Endothelial cell of umbilical vein (primary cell): ENCODE results near the gene CPB2. TPM values are rescaled to one million over a fixed set of nuclear protein-coding genes. Genes with fewer than 3 reads are reported as not detected.

Source experiments
- BruUV-seq: library from RNA; stranded (reverse); fragments of 400-500 nt; replicated peaks from 2 replicates; lab custom pipeline; 2021; lab: Mats Ljungman, UMichigan
- CTCF ChIA-PET: fragments of 300-600, 350-600 bp; sonication (Branson Sonifier 250); formaldehyde crosslinking; loops from one replicate; lab custom pipeline; 2021; ENCODE audit warnings: antibody characterized with exemption, inconsistent platforms; lab: Charles Lee
- POLR2A ChIA-PET: fragments of 300-600, 350-600 bp; sonication (Branson Sonifier 250); formaldehyde crosslinking; loops from one replicate; lab custom pipeline; 2021; ENCODE audit warnings: antibody characterized with exemption, inconsistent platforms; lab: Charles Lee
- DNase-seq: peaks from one replicate; pipeline ENCODE4 v3.0.0-alpha.2; 2011; ENCODE audit warnings: low read depth, low spot score
- FAIRE-seq: peaks from 2 replicates; lab custom pipeline; 2011; peaks lifted over from hg19 to GRCh38; lab: Jason Lieb, UNC
- H2AFZ ChIP-seq: 2 replicates; pipeline ENCODE4 v1.6.0; 2012; ENCODE audit warnings: low read depth, low read length, control low read depth, inconsistent platforms
- H3K27ac ChIP-seq: 2 replicates; pipeline ENCODE4 v1.5.1; 2011; ENCODE audit warnings: low read depth, mild to moderate bottlenecking, control low read depth, low read length, moderate library complexity; ENCODE audit not compliant: insufficient read depth
- H3K27me3 ChIP-seq, 2 experiments: 2 replicates each; pipeline versions ENCODE4 v1.6.0 to v1.6.1; 2011; ENCODE audit warnings: low read length in 2 of 2, mixed read lengths in 1 of 2; ENCODE audit not compliant: control insufficient read depth in 2 of 2, insufficient read depth in 2 of 2
- H3K36me3 ChIP-seq, 2 experiments: 2 replicates in 1 of 2; 3 replicates in 1 of 2; pipeline ENCODE4 v1.5.1; 2011; ENCODE audit warnings: low read length in 2 of 2, mild to moderate bottlenecking in 1 of 2, moderate library complexity in 1 of 2; ENCODE audit not compliant: control insufficient read depth in 2 of 2, insufficient read depth in 2 of 2; ENCODE audit errors: extremely low read depth in 1 of 2
- H3K4me1 ChIP-seq: 3 replicates; pipeline ENCODE4 v1.5.1; 2011; ENCODE audit warnings: mild to moderate bottlenecking, low read length; ENCODE audit not compliant: control insufficient read depth, insufficient read depth; ENCODE audit errors: extremely low read depth
- H3K4me2 ChIP-seq: 2 replicates; pipeline ENCODE4 v1.6.1; 2011; ENCODE audit warnings: low read length, control low read depth, mixed read lengths; ENCODE audit not compliant: insufficient read depth
- H3K4me3 ChIP-seq, 3 experiments: fragments of 200-600 bp in 1 of 3; sonication (generic), shearing (Covaris generic) in 1 of 3; replicated peaks in 1 of 3; 2 replicates each; pipeline ENCODE4 v1.5.1; 2011 to 2016; ENCODE audit warnings: control low read depth in 3 of 3, low read length in 3 of 3, mild to moderate bottlenecking in 2 of 3, inconsistent platforms in 1 of 3, low read depth in 1 of 3, moderate library complexity in 1 of 3; ENCODE audit not compliant: insufficient read depth in 1 of 3
- H3K79me2 ChIP-seq: 2 replicates; pipeline ENCODE4 v1.6.0; 2012; ENCODE audit warnings: low read length, inconsistent platforms; ENCODE audit not compliant: control insufficient read depth, insufficient read depth
- H3K9ac ChIP-seq: replicated peaks from 2 replicates; pipeline ENCODE3; 2011; ENCODE audit warnings: low read length, control low read depth; ENCODE audit not compliant: insufficient read depth; ENCODE audit errors: extremely low read depth
- H3K9me1 ChIP-seq: replicated peaks from 3 replicates; pipeline ENCODE4 v1.6.0; 2011; ENCODE audit warnings: mild to moderate bottlenecking, low read length; ENCODE audit not compliant: control insufficient read depth, insufficient read depth; ENCODE audit errors: extremely low read depth
- H3K9me3 ChIP-seq: replicated peaks from 2 replicates; pipeline ENCODE4 v1.5.1; 2012; ENCODE audit warnings: low read length, inconsistent platforms; ENCODE audit not compliant: control insufficient read depth, insufficient read depth
- H4K20me1 ChIP-seq: replicated peaks from 2 replicates; pipeline ENCODE3; 2011; ENCODE audit warnings: mild to moderate bottlenecking, low read length; ENCODE audit not compliant: control insufficient read depth, insufficient read depth; ENCODE audit errors: extremely low read depth
- EZH2 ChIP-seq: IDR thresholded peaks from 2 replicates; pipeline ENCODE4 v1.6.1; 2012; ENCODE audit warnings: borderline replicate concordance, low read depth, mild to moderate bottlenecking, moderate library complexity, low read length, inconsistent platforms; ENCODE audit not compliant: severe bottlenecking
- FOS ChIP-seq: IDR thresholded peaks from 2 replicates; pipeline ENCODE4 v1.6.1; 2011; ENCODE audit warnings: mild to moderate bottlenecking, low read length, moderate library complexity, borderline replicate concordance; ENCODE audit not compliant: insufficient read depth
- GATA2 ChIP-seq: IDR thresholded peaks from 2 replicates; pipeline ENCODE4 v1.7.0; 2011; ENCODE audit warnings: low read depth, mild to moderate bottlenecking, moderate library complexity, mixed read lengths, low read length; ENCODE audit not compliant: insufficient read length, insufficient read depth
- JUN ChIP-seq: IDR thresholded peaks from 2 replicates; pipeline ENCODE4 v1.6.1; 2011; ENCODE audit warnings: borderline replicate concordance, low read depth; ENCODE audit not compliant: insufficient read length, insufficient read depth
- MAX ChIP-seq: IDR thresholded peaks from 2 replicates; pipeline ENCODE4 v1.6.1; 2011; ENCODE audit not compliant: insufficient read depth, insufficient read length
- MYC ChIP-seq: IDR thresholded peaks from one replicate; pipeline ENCODE4 v1.6.1; 2011; ENCODE audit warnings: mild to moderate bottlenecking, low read depth, low read length
- POLR2A ChIP-seq: IDR thresholded peaks from 2 replicates; pipeline ENCODE4 v1.6.1; 2012; ENCODE audit warnings: low read depth, mild to moderate bottlenecking, control low read depth, low read length
- POLR2AphosphoS5 ChIP-seq: IDR thresholded peaks from 2 replicates; pipeline ENCODE4 v1.6.1; 2012; ENCODE audit warnings: low read depth, mild to moderate bottlenecking, control low read depth, low read length, moderate library complexity; ENCODE audit not compliant: insufficient read depth
- dilution Hi-C: fragments of 300-500 bp; cut with MboI; formaldehyde crosslinking; loops from one replicate; pipeline ENCODE4 v1.15.0; 2019; ENCODE audit warnings: low sequenced_read_pairs; ENCODE audit not compliant: extremely low pct_ligation_motif_present
- intact Hi-C: fragments of 100-400 bp; cut with micrococcal nuclease; formaldehyde crosslinking; loops from one replicate; pipeline ENCODE4 v1.10.0; 2022
- polyA plus RNA-seq, 4 experiments: library from polyadenylated mRNA; depleted of rRNA in 3 of 4; stranded (reverse) in 3 of 4; unstranded in 1 of 4; fragments of >200 nt; gene quantifications; 2 replicates each; pipeline versions ENCODE4 v1.2.1 to v1.2.3, GENCODE V29; 2011 to 2012; ENCODE audit warnings: missing spikeins in 1 of 4
- total RNA-seq: library from RNA; stranded (reverse); gene quantifications from 2 replicates; pipeline ENCODE4 v1.2.3, GENCODE V29; 2021
- TF ChIP-seq, protein P1 (sequence below), 2 donors: IDR thresholded peaks; 1 replicate in 1 of 2; 2 replicates in 1 of 2; pipeline ENCODE4 v1.5.1; 2011; ENCODE audit warnings: low read length in 2 of 2, mild to moderate bottlenecking in 2 of 2, moderate library complexity in 2 of 2, control low read depth in 1 of 2, inconsistent platforms in 1 of 2, low read depth in 1 of 2; ENCODE audit not compliant: insufficient read depth in 1 of 2; ENCODE audit errors: extremely low read depth in 1 of 2

CPB2 gene
- total and polyA plus RNA-seq, 2 donors (not counting 3 experiments of a cell fraction or from before 2014, with no cell fraction given) = not detected

- no peaks in the 10 kb centered on the region for H3K4me1 ChIP-seq
- TF ChIP-seq MYC (no peak), EZH2 (no peak), POLR2A (no peak), FOS (no peak), GATA2 (no peak), POLR2AphosphoS5 (no peak), MAX (no peak), JUN (no peak)
- TF ChIP-seq, protein P1, sequence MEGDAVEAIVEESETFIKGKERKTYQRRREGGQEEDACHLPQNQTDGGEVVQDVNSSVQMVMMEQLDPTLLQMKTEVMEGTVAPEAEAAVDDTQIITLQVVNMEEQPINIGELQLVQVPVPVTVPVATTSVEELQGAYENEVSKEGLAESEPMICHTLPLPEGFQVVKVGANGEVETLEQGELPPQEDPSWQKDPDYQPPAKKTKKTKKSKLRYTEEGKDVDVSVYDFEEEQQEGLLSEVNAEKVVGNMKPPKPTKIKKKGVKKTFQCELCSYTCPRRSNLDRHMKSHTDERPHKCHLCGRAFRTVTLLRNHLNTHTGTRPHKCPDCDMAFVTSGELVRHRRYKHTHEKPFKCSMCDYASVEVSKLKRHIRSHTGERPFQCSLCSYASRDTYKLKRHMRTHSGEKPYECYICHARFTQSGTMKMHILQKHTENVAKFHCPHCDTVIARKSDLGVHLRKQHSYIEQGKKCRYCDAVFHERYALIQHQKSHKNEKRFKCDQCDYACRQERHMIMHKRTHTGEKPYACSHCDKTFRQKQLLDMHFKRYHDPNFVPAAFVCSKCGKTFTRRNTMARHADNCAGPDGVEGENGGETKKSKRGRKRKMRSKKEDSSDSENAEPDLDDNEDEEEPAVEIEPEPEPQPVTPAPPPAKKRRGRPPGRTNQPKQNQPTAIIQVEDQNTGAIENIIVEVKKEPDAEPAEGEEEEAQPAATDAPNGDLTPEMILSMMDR (IDR thresholded peaks at IDR 0.05; ENCODE audit: extremely low read depth in 1 of 2, insufficient read depth in 1 of 2, low read depth in 1 of 2, low read length in 2 of 2) = no peak
- dilution Hi-C loops (no loop called here), intact Hi-C loops (no loop called here)
- H4K20me1 ChIP-seq = no peaks in the 10 kb centered on the region
- FAIRE-seq (no peak), DNase-seq (no peak)
- H3K27ac ChIP-seq = no peak overlapping the region
- no peaks in the 10 kb centered on the region for H3K9me3 ChIP-seq
- H3K36me3 ChIP-seq = peaks cover 2 to 20% of the 10 kb centered on the region in 2 experiments
- no peaks in the 10 kb centered on the region for H3K9me1 ChIP-seq
- POLR2A ChIA-PET = no interaction called here
- H3K79me2 ChIP-seq = peaks cover 11% of the 10 kb centered on the region
- no peak overlapping the region for H3K4me3 ChIP-seq
- no peak overlapping the region for H3K4me2 ChIP-seq
- no peak overlapping the region for H3K9ac ChIP-seq
- CTCF ChIA-PET = interaction anchor here (1.4 to 1.5 kb wide), 2 partner anchors 15 to 27 kb away, joined by 3 to 5 read pairs; no protein-coding TSS in a partner anchor
- no peak overlapping the region for H2AFZ ChIP-seq
- H3K27me3 ChIP-seq = no peaks in the 10 kb centered on the region
- BruUV-seq = no TSS peak
Observed at GRCh38 chr13:46039411-46040182, 65.2 kb downstream of the CPB2 start.
